ENCODE measurements around the gene CCDC88A. TPM values are rescaled to one million over a fixed set of nuclear protein-coding genes. Genes with fewer than 3 reads are reported as not detected.
"Not testable (repeated sequence)": the region's sequence is repeated elsewhere in the genome, so short reads cannot be mapped to it uniquely, and the experiment has no call there.

The CCDC88A gene
- total and polyA plus RNA-seq, 2 donors (not counting 1 experiment from before 2014, with no cell fraction given) = 2.7 to 26.0 TPM

GRCh38 chr2:55282110-55282917 lies 137.3 kb downstream of the CCDC88A start:
- ATAC-seq (ENCODE audit: low read depth) = peak; percentile 99
- CTCF ChIA-PET = no interaction called here
- H3K27ac Mint-ChIP-seq = peak overlapping the region; percentile 99

GRCh38 chr2:55280851-55281546 lies 138.7 kb downstream of the CCDC88A start:
- H4K20me1 ChIP-seq (ENCODE audit: control insufficient read depth, insufficient read depth, low read length, poor library complexity, severe bottlenecking); CTCF ChIA-PET; DNase-seq; H3K36me3 ChIP-seq (replicated peaks in 1 of 2; ENCODE audit: control extremely low read depth in 1 of 2, control insufficient read depth in 1 of 2, extremely low read depth in 1 of 2, insufficient read depth in 2 of 2, low read length in 1 of 2); H3K4me3 ChIP-seq (ENCODE audit: control extremely low read depth in 1 of 5, extremely low read depth in 1 of 5, insufficient read depth in 1 of 5, low read depth in 2 of 5, low read length in 4 of 5); H3K9me3 Mint-ChIP-seq (ENCODE audit: insufficient read depth); H3K9me3 ChIP-seq (ENCODE audit: control extremely low read depth in 1 of 3, control insufficient read depth in 2 of 3, insufficient read depth in 1 of 3, low read length in 2 of 3); POLR2A ChIA-PET; H3K79me2 ChIP-seq (ENCODE audit: control insufficient read depth, insufficient read depth, low read length); H3K9ac ChIP-seq (ENCODE audit: low read length); H3K27me3 Mint-ChIP-seq; H3K27me3 ChIP-seq (replicated peaks in 1 of 4; ENCODE audit: control extremely low read depth in 1 of 4, control insufficient read depth in 3 of 4, insufficient read depth in 4 of 4, low read length in 3 of 4); ATAC-seq (ENCODE audit: low read depth): not testable (repeated sequence)
- intact Hi-C loops (cut with micrococcal nuclease) = loop anchor here (5.0 kb wide), 1 partner anchor 151 kb away; no protein-coding TSS in a partner anchor
- H3K4me1 ChIP-seq (ENCODE audit: control insufficient read depth in 2 of 2, insufficient read depth in 2 of 2, low read length in 2 of 2) = peaks cover 11 to 18% of the 10 kb centered on the region in 2 donors
- H2AFZ ChIP-seq (ENCODE audit: insufficient read depth, low read depth, low read length, poor library complexity, severe bottlenecking) = peak overlapping the region; percentile 98
- Mint-ChIP-seq H3K27ac (peak overlapping the region; percentile 56), H3K4me1 (peaks cover 24% of the 10 kb centered on the region), H3K4me3 (peak overlapping the region; percentile 69)
- H3K27ac ChIP-seq (ENCODE audit: low read length in 2 of 2) = peak overlapping the region in 1 of 2 donors; percentile 89
- H3K4me2 ChIP-seq (replicated peaks; ENCODE audit: low read depth, low read length, poor library complexity, severe bottlenecking) = peak overlapping the region; percentile 73
- 100% methylated on average over 3 of the region's 5 CpGs for WGBS (ENCODE audit: insufficient coverage)

More at GRCh38 chr2:55282110-55282917, 137.3 kb downstream of the CCDC88A start:
- TF ChIP-seq EZH2 (IDR thresholded peaks at IDR 0.05; ENCODE audit: borderline replicate concordance, insufficient read depth, low read depth, low read length, poor library complexity, severe bottlenecking) = no peak
- no peak for TF ChIP-seq CTCF (IDR thresholded peaks at IDR 0.05)
- H3K4me2 ChIP-seq (replicated peaks; ENCODE audit: low read depth, low read length, poor library complexity, severe bottlenecking) = peak overlapping the region; percentile 73
- H3K79me2 ChIP-seq (ENCODE audit: control insufficient read depth, insufficient read depth, low read length) = peaks cover 7% of the 10 kb centered on the region
- no peaks in the 10 kb centered on the region for H3K36me3 ChIP-seq (replicated peaks in 1 of 2; ENCODE audit: control extremely low read depth in 1 of 2, control insufficient read depth in 1 of 2, extremely low read depth in 1 of 2, insufficient read depth in 2 of 2, low read length in 1 of 2)
- peak overlapping the region; percentile 93 for H3K4me3 Mint-ChIP-seq
- no peaks in the 10 kb centered on the region for H3K9me3 Mint-ChIP-seq (ENCODE audit: insufficient read depth)
- under 1% methylated on average over 59 of the region's 60 CpGs for WGBS (ENCODE audit: insufficient coverage)
- peak; percentile 91 for DNase-seq
- H3K27ac ChIP-seq (ENCODE audit: low read length in 2 of 2) = peak overlapping the region; percentile 82 to 89
- intact Hi-C loops (cut with micrococcal nuclease) = loop anchor here (1.0 to 5.0 kb wide), 9 partner anchors 13 to 952 kb away; partner anchors contain the start of genes CFAP36, CLHC1, EML6 and MTIF2
- H4K20me1 ChIP-seq (ENCODE audit: control insufficient read depth, insufficient read depth, low read length, poor library complexity, severe bottlenecking) = no peaks in the 10 kb centered on the region
- POLR2A ChIA-PET = interaction anchor here (1.0 kb wide), 1 partner anchor 50 kb away, joined by 4 read pairs; the partner anchor contains the start of genes CLHC1 and RPS27A
- H3K27me3 ChIP-seq (replicated peaks in 1 of 4; ENCODE audit: control extremely low read depth in 1 of 4, control insufficient read depth in 3 of 4, insufficient read depth in 4 of 4, low read length in 3 of 4) = no peaks in the 10 kb centered on the region
- peak overlapping the region; percentile 75 for H3K9ac ChIP-seq (ENCODE audit: low read length)
- H3K4me3 ChIP-seq (ENCODE audit: control extremely low read depth in 1 of 5, extremely low read depth in 1 of 5, insufficient read depth in 1 of 5, low read depth in 2 of 5, low read length in 4 of 5) = peak overlapping the region; percentile 76 to 92 (median 87)
- H3K4me1 Mint-ChIP-seq = peaks cover 24% of the 10 kb centered on the region
- peaks cover 11 to 18% of the 10 kb centered on the region in 2 donors for H3K4me1 ChIP-seq (ENCODE audit: control insufficient read depth in 2 of 2, insufficient read depth in 2 of 2, low read length in 2 of 2)
- H2AFZ ChIP-seq (ENCODE audit: insufficient read depth, low read depth, low read length, poor library complexity, severe bottlenecking) = peak overlapping the region; percentile 98
- H3K9me3 ChIP-seq (ENCODE audit: control extremely low read depth in 1 of 3, control insufficient read depth in 2 of 3, insufficient read depth in 1 of 3, low read length in 2 of 3) = no peaks in the 10 kb centered on the region
- no peaks in the 10 kb centered on the region for H3K27me3 Mint-ChIP-seq

GRCh38 chr2:55279859-55280424 lies 139.7 kb downstream of the CCDC88A start:
- H4K20me1 ChIP-seq (ENCODE audit: control insufficient read depth, insufficient read depth, low read length, poor library complexity, severe bottlenecking); POLR2A ChIA-PET; H3K4me3 Mint-ChIP-seq; H3K4me2 ChIP-seq (replicated peaks; ENCODE audit: low read depth, low read length, poor library complexity, severe bottlenecking); DNase-seq; H3K9me3 ChIP-seq (ENCODE audit: control extremely low read depth in 1 of 3, control insufficient read depth in 2 of 3, insufficient read depth in 1 of 3, low read length in 2 of 3); H3K9me3 Mint-ChIP-seq (ENCODE audit: insufficient read depth); H3K79me2 ChIP-seq (ENCODE audit: control insufficient read depth, insufficient read depth, low read length); H2AFZ ChIP-seq (ENCODE audit: insufficient read depth, low read depth, low read length, poor library complexity, severe bottlenecking); CTCF ChIA-PET; H3K27me3 ChIP-seq (replicated peaks in 1 of 4; ENCODE audit: control extremely low read depth in 1 of 4, control insufficient read depth in 3 of 4, insufficient read depth in 4 of 4, low read length in 3 of 4); H3K36me3 ChIP-seq (replicated peaks in 1 of 2; ENCODE audit: control extremely low read depth in 1 of 2, control insufficient read depth in 1 of 2, extremely low read depth in 1 of 2, insufficient read depth in 2 of 2, low read length in 1 of 2); H3K9ac ChIP-seq (ENCODE audit: low read length); H3K4me3 ChIP-seq (ENCODE audit: control extremely low read depth in 1 of 5, extremely low read depth in 1 of 5, insufficient read depth in 1 of 5, low read depth in 2 of 5, low read length in 4 of 5); H3K27me3 Mint-ChIP-seq; ATAC-seq (ENCODE audit: low read depth); H3K27ac Mint-ChIP-seq; H3K27ac ChIP-seq (ENCODE audit: low read length in 2 of 2): not testable (repeated sequence)
- peaks cover 11 to 18% of the 10 kb centered on the region in 2 donors for H3K4me1 ChIP-seq (ENCODE audit: control insufficient read depth in 2 of 2, insufficient read depth in 2 of 2, low read length in 2 of 2)
- intact Hi-C loops (cut with micrococcal nuclease) = loop anchor here (5.0 kb wide), 1 partner anchor 152 kb away; no protein-coding TSS in a partner anchor
- 95% methylated on average over 6 of the region's 7 CpGs for WGBS (ENCODE audit: insufficient coverage)
- peaks cover 19% of the 10 kb centered on the region for H3K4me1 Mint-ChIP-seq

All from B cell (primary cell).